ENCODE data around the gene PPP1R14B.

DNA sequence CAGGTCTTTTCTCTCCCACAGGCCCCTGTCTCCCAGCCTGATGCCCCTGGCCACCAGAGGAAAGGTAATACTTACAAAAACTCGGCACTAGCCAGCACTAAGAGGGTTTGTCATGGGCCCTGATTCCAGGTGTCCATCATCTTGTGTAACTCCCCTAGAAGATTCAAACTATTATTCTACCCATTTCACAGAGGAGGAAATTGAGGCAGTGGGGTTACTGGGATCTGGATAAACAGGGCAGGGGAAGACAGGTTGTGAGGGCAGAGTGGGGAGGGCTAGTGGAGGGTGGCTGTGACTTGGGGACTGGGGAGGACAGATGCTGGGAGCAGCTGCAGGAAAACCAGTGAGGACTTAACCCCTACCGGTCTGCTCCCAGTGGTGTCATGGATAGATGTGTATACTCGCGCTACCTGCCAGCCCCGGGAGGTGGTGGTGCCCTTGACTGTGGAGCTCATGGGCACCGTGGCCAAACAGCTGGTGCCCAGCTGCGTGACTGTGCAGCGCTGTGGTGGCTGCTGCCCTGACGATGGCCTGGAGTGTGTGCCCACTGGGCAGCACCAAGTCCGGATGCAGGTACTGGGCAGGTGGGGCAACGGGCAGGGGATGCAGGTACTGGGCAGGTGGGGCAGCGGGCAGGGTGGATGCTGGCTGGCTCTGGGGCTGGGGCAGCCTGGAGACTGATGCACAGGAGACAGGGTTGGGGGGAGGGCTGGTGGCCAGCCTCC, 11.1 kb downstream of the PPP1R14B start:
- no peak for TF ChIP-seq POLR2AphosphoS5 (IDR thresholded peaks at IDR 0.05)
- TF ChIP-seq EP300 (IDR thresholded peaks at IDR 0.05): no peak
- TF ChIP-seq, protein P1, sequence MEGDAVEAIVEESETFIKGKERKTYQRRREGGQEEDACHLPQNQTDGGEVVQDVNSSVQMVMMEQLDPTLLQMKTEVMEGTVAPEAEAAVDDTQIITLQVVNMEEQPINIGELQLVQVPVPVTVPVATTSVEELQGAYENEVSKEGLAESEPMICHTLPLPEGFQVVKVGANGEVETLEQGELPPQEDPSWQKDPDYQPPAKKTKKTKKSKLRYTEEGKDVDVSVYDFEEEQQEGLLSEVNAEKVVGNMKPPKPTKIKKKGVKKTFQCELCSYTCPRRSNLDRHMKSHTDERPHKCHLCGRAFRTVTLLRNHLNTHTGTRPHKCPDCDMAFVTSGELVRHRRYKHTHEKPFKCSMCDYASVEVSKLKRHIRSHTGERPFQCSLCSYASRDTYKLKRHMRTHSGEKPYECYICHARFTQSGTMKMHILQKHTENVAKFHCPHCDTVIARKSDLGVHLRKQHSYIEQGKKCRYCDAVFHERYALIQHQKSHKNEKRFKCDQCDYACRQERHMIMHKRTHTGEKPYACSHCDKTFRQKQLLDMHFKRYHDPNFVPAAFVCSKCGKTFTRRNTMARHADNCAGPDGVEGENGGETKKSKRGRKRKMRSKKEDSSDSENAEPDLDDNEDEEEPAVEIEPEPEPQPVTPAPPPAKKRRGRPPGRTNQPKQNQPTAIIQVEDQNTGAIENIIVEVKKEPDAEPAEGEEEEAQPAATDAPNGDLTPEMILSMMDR (IDR thresholded peaks at IDR 0.05): no peak
- no peak for TF ChIP-seq POLR2A (IDR thresholded peaks at IDR 0.05)
